CD14-positive monocyte (primary cell): ENCODE measurements around the gene CLDN22. TPM values are rescaled to one million over a fixed set of nuclear protein-coding genes. Genes with fewer than 3 reads are reported as not detected.

ENCODE experiments used
- DNase-seq, 3 donors: peaks; one replicate each; pipeline ENCODE4 v3.0.0-alpha.2; 2011 to 2022
- H2AFZ ChIP-seq: 2 replicates; pipeline ENCODE4 v1.6.0; 2012; ENCODE audit warnings: mild to moderate bottlenecking, low read depth, low read length, inconsistent platforms; ENCODE audit not compliant: insufficient read depth, poor library complexity, severe bottlenecking
- H3K27ac ChIP-seq, 2 donors: 1 replicate in 1 of 2; 2 replicates in 1 of 2; pipeline ENCODE4 v1.5.1; 2012 to 2013; ENCODE audit warnings: low read length in 2 of 2, control low read depth in 1 of 2, inconsistent platforms in 1 of 2, low read depth in 1 of 2, mild to moderate bottlenecking in 1 of 2
- H3K27me3 ChIP-seq, 2 donors: one replicate each; pipeline versions ENCODE4 v1.6.0 to v1.6.1; 2011 to 2013; ENCODE audit warnings: low read length in 2 of 2; ENCODE audit not compliant: control insufficient read depth in 2 of 2, insufficient read depth in 2 of 2
- H3K36me3 ChIP-seq, 2 donors: replicated peaks in 1 of 2; 1 replicate in 1 of 2; 2 replicates in 1 of 2; pipeline versions ENCODE4 v1.5.1 to v1.6.1; 2012 to 2013; ENCODE audit warnings: low read length in 2 of 2, control low read depth in 1 of 2, inconsistent platforms in 1 of 2, mild to moderate bottlenecking in 1 of 2; ENCODE audit not compliant: insufficient read depth in 2 of 2, control insufficient read depth in 1 of 2
- H3K4me1 ChIP-seq, 2 donors: 1 replicate in 1 of 2; 2 replicates in 1 of 2; pipeline versions ENCODE4 v1.5.1 to v1.6.1; 2012 to 2013; ENCODE audit warnings: low read length in 2 of 2, control low read depth in 1 of 2, inconsistent platforms in 1 of 2, mild to moderate bottlenecking in 1 of 2, moderate library complexity in 1 of 2; ENCODE audit not compliant: insufficient read depth in 2 of 2, control insufficient read depth in 1 of 2
- H3K4me2 ChIP-seq: replicated peaks from 2 replicates; pipeline ENCODE3; 2012; ENCODE audit warnings: low read length, moderate library complexity, mild to moderate bottlenecking; ENCODE audit not compliant: poor library complexity, severe bottlenecking; ENCODE audit errors: extremely low read depth
- H3K4me3 ChIP-seq, 3 experiments: fragments of 200-600 bp in 1 of 3; sonication (generic) in 1 of 3; replicated peaks in 1 of 3; 1 replicate in 2 of 3; 2 replicates in 1 of 3; pipeline ENCODE4 v1.5.1; 2011 to 2013; ENCODE audit warnings: low read length in 3 of 3, mild to moderate bottlenecking in 3 of 3, control low read depth in 2 of 3, low read depth in 2 of 3, inconsistent platforms in 1 of 3, moderate library complexity in 1 of 3
- H3K79me2 ChIP-seq: 2 replicates; pipeline ENCODE4 v1.6.0; 2012; ENCODE audit warnings: mild to moderate bottlenecking, control low read depth, inconsistent platforms, low read length, moderate library complexity; ENCODE audit not compliant: insufficient read depth
- H3K9ac ChIP-seq: 2 replicates; pipeline ENCODE4 v1.6.0; 2017; ENCODE audit warnings: low read length, mild to moderate bottlenecking; ENCODE audit not compliant: insufficient read depth, poor library complexity, severe bottlenecking
- H3K9me3 ChIP-seq, 2 donors: replicated peaks in 1 of 2; 1 replicate in 1 of 2; 2 replicates in 1 of 2; pipeline versions ENCODE4 v1.5.1 to v1.6.1; 2012 to 2013; ENCODE audit warnings: low read length in 2 of 2, control low read depth in 1 of 2; ENCODE audit not compliant: control insufficient read depth in 1 of 2, insufficient read depth in 1 of 2
- H4K20me1 ChIP-seq: 2 replicates; pipeline ENCODE4 v1.6.0; 2012; ENCODE audit warnings: mild to moderate bottlenecking, low read length, control low read depth, moderate library complexity; ENCODE audit not compliant: insufficient read depth
- H3K27ac Mint-ChIP-seq, 7 donors: one replicate each; pipeline ENCODE4 v1.8.0; 2020; ENCODE audit warnings: mild to moderate bottlenecking in 7 of 7, mixed read lengths in 7 of 7, moderate library complexity in 6 of 7, inconsistent platforms in 2 of 7
- H3K27me3 Mint-ChIP-seq, 3 donors: one replicate each; pipeline ENCODE4 v1.8.0; 2021 to 2022; ENCODE audit warnings: low read depth in 3 of 3, mild to moderate bottlenecking in 3 of 3, mixed read lengths in 3 of 3, moderate library complexity in 3 of 3, inconsistent platforms in 1 of 3
- H3K36me3 Mint-ChIP-seq, 2 donors: one replicate each; pipeline ENCODE4 v1.8.0; 2020; ENCODE audit warnings: mixed read lengths in 2 of 2, inconsistent platforms in 1 of 2, mild to moderate bottlenecking in 1 of 2
- H3K4me1 Mint-ChIP-seq: one replicate; pipeline ENCODE4 v1.8.0; 2020; ENCODE audit warnings: mild to moderate bottlenecking, mixed read lengths
- H3K4me3 Mint-ChIP-seq, 2 donors: one replicate each; pipeline ENCODE4 v1.8.0; 2020; ENCODE audit warnings: mild to moderate bottlenecking in 2 of 2, mixed read lengths in 2 of 2, moderate library complexity in 1 of 2
- H3K9me3 Mint-ChIP-seq, 7 donors: one replicate each; pipeline ENCODE4 v1.8.0; 2020 to 2022; ENCODE audit warnings: mixed read lengths in 7 of 7, mild to moderate bottlenecking in 6 of 7, moderate library complexity in 6 of 7, inconsistent platforms in 2 of 7
- CTCF ChIP-seq: fragments of 200-600 bp; IDR thresholded peaks from one replicate; pipeline ENCODE4 v1.8.0; 2022; ENCODE audit warnings: antibody characterized with exemption, mild to moderate bottlenecking
- WGBS: methylation state at CpG from one replicate; pipeline ENCODE4 v1.1.5; 2013; ENCODE audit warnings: missing lambda C conversion rate; ENCODE audit not compliant: insufficient coverage; 5-methylcytosine and 5-hydroxymethylcytosine counted together
- intact Hi-C, 2 donors: fragments of 100-400 bp; cut with micrococcal nuclease; formaldehyde crosslinking; loops; one replicate each; pipeline versions ENCODE4 v1.15.0 to v1.15.1; 2023
- polyA plus RNA-seq, 3 donors: library from polyadenylated mRNA; depleted of rRNA in 1 of 3; unstranded in 2 of 3; stranded (reverse) in 1 of 3; fragments of 300-500 nt in 2 of 3; fragments of >200 nt in 1 of 3; fragmentation: Illumina TruSeq in 2 of 3; gene quantifications; 1 replicate in 2 of 3; 2 replicates in 1 of 3; pipeline ENCODE4 v1.2.3, GENCODE V29; 2012 to 2021

CLDN22 gene
- polyA plus RNA-seq, 3 donors = not detected

DNA sequence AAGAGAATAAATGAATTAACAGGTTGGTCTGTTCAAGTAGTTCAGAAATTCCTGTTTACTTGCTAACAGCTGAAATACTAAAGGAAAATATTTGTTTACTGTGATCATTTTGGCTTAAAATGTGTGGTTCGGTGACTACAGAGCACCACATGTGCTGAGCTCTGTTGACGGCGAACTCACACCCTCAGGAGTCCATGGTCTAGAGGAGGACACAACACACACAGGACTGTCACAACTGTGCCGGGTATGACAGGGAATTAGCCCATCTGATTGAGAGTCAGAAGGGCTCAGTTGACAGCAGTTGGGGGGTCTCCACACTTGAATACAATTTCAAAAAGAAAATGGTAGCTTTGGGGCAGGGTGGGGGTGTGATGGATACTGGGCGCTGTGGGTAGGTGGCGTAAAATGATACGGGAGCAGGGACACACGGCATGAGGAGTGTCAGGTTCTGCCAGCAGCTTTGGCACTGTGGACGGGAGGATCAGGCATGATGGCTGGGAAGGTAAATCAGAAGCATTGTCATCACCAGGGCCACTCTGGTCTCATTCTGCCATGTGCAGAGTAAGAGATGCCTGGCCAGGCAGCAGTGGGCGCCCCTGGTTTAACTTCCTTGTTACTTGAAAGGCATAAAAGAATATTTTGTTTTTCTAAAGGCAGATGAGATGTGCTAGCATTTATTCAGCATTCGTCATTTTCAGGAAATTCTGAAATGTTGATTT lies 33.3 kb downstream of the CLDN22 start:
- Histone ChIP-seq H3K27me3 (no peaks in the 10 kb centered on the region), H3K4me1 (no peaks in the 10 kb centered on the region), H3K9me3 (peaks cover 0 to 5% of the 10 kb centered on the region in 2 donors), H3K36me3 (peaks cover 0 to 7% of the 10 kb centered on the region in 2 donors), H3K9ac (no peak overlapping the region), H4K20me1 (no peaks in the 10 kb centered on the region), H3K79me2 (no peaks in the 10 kb centered on the region), H3K4me2 (no peak overlapping the region), H2AFZ (no peak overlapping the region), H3K27ac (no peak overlapping the region), H3K4me3 (no peak overlapping the region)
- no peaks in the 10 kb centered on the region for H3K27me3 Mint-ChIP-seq
- peaks cover 16 to 29% of the 10 kb centered on the region in 2 donors for H3K36me3 Mint-ChIP-seq
- DNase-seq = no peak
- H3K9me3 Mint-ChIP-seq = peaks cover 3 to 10% (median 6%) of the 10 kb centered on the region in 7 donors
- no peak overlapping the region for H3K4me3 Mint-ChIP-seq
- H3K27ac Mint-ChIP-seq = no peak overlapping the region
- WGBS = 94% methylated on average over 8 of the region's 11 CpGs
- intact Hi-C loops = no loop called here
- H3K4me1 Mint-ChIP-seq = no peaks in the 10 kb centered on the region
- no peak for TF ChIP-seq CTCF

DNA sequence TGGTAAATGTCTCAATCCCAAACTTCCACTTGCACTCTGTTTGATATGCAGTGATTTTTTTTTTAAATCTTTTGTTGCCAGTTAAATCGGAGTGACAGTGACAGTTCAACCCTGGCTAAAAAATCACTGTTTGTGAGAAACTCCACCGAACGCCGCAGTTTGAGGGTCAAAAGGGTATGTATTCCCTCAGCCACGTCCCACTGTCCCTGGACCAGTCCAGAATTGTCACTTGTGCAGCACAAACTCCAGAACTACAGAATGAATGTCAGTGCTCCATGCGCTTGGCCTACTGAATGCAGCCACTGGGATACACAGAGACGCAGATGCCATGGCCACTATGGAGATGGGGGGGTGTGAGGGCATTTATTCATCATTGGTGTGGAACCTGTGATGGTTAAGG lies 34.2 kb downstream of the CLDN22 start:
- H3K4me1 ChIP-seq = no peaks in the 10 kb centered on the region
- 98% methylated on average over 7 of the region's 7 CpGs for WGBS

More for the DNA sequence above, 34.2 kb downstream of the CLDN22 start:
- Mint-ChIP-seq H3K27me3 (no peaks in the 10 kb centered on the region), H3K36me3 (peaks cover 16 to 29% of the 10 kb centered on the region in 2 donors), H3K4me1 (no peaks in the 10 kb centered on the region), H3K9me3 (peaks cover 3 to 10% (median 6%) of the 10 kb centered on the region in 7 donors), H3K27ac (no peak overlapping the region), H3K4me3 (no peak overlapping the region)
- H3K27ac ChIP-seq = no peak overlapping the region
- H3K79me2 ChIP-seq = no peaks in the 10 kb centered on the region
- no peak for TF ChIP-seq CTCF
- no peak for DNase-seq
- intact Hi-C loops = no loop called here
- no peak overlapping the region for H3K9ac ChIP-seq
- no peak overlapping the region for H3K4me3 ChIP-seq
- H3K9me3 ChIP-seq = peaks cover 0 to 5% of the 10 kb centered on the region in 2 donors
- no peak overlapping the region for H2AFZ ChIP-seq
- H3K4me2 ChIP-seq = no peak overlapping the region
- H3K36me3 ChIP-seq = peaks cover 0 to 7% of the 10 kb centered on the region in 2 donors
- H4K20me1 ChIP-seq = no peaks in the 10 kb centered on the region
- no peaks in the 10 kb centered on the region for H3K27me3 ChIP-seq
